Liver (tissue), 9 donors: ENCODE data around the gene PGC. TPM values are rescaled to one million over a fixed set of nuclear protein-coding genes. Genes with fewer than 3 reads are reported as not detected.

ENCODE experiments used
- DNase-seq: peaks from one replicate; pipeline ENCODE4 v3.0.0-alpha.2; 2017; ENCODE audit warnings: low spot score
- H3K27ac ChIP-seq, 2 donors: one replicate each; pipeline ENCODE4 v1.7.0; 2013; ENCODE audit warnings: inconsistent platforms in 2 of 2, low read length in 2 of 2, control low read depth in 1 of 2, low read depth in 1 of 2, mild to moderate bottlenecking in 1 of 2
- H3K27me3 ChIP-seq, 4 donors: one replicate each; pipeline versions ENCODE4 v1.6.1 to v1.7.0; 2013; ENCODE audit warnings: low read length in 3 of 4, inconsistent platforms in 1 of 4, mild to moderate bottlenecking in 1 of 4, moderate library complexity in 1 of 4; ENCODE audit not compliant: control insufficient read depth in 4 of 4, insufficient read depth in 4 of 4
- H3K36me3 ChIP-seq, 4 donors: one replicate each; pipeline versions ENCODE4 v1.6.1 to v1.7.0; 2013; ENCODE audit warnings: low read length in 3 of 4, mild to moderate bottlenecking in 3 of 4, low read depth in 1 of 4, moderate library complexity in 1 of 4; ENCODE audit not compliant: control insufficient read depth in 4 of 4, insufficient read depth in 3 of 4
- H3K4me1 ChIP-seq, 4 donors: one replicate each; pipeline versions ENCODE4 v1.6.1 to v1.7.0; 2013; ENCODE audit warnings: low read length in 3 of 4, mild to moderate bottlenecking in 3 of 4, moderate library complexity in 1 of 4; ENCODE audit not compliant: control insufficient read depth in 4 of 4, insufficient read depth in 4 of 4
- H3K4me3 ChIP-seq, 3 donors: one replicate each; pipeline versions ENCODE4 v1.6.1 to v1.7.0; 2013; ENCODE audit warnings: low read length in 3 of 3, control low read depth in 1 of 3, low read depth in 1 of 3, mild to moderate bottlenecking in 1 of 3
- H3K9ac ChIP-seq, 2 donors: one replicate each; pipeline ENCODE4 v1.7.0; 2013; ENCODE audit warnings: low read length in 2 of 2, mild to moderate bottlenecking in 2 of 2, moderate library complexity in 2 of 2, control low read depth in 1 of 2, low read depth in 1 of 2
- H3K9me3 ChIP-seq, 4 donors: one replicate each; pipeline versions ENCODE4 v1.6.1 to v1.7.0; 2013; ENCODE audit warnings: low read length in 3 of 4; ENCODE audit not compliant: control insufficient read depth in 4 of 4
- EGR1 ChIP-seq, 2 donors: IDR thresholded peaks; 2 replicates each; pipeline ENCODE4 v1.6.1; 2016 to 2018; ENCODE audit warnings: antibody characterized with exemption in 2 of 2, low read depth in 2 of 2
- FOXA2 ChIP-seq: IDR thresholded peaks from 2 replicates; pipeline ENCODE4 v1.6.1; 2016; ENCODE audit warnings: antibody characterized with exemption
- GABPA ChIP-seq, 2 donors: IDR thresholded peaks in 1 of 2; conservative IDR thresholded peaks in 1 of 2; 2 replicates each; pipeline ENCODE4 v1.6.1; 2016; ENCODE audit warnings: antibody characterized with exemption in 2 of 2, mild to moderate bottlenecking in 1 of 2, moderate library complexity in 1 of 2
- HNF4A ChIP-seq, 2 donors: conservative IDR thresholded peaks; 2 replicates each; pipeline ENCODE4 v1.6.1; 2016; ENCODE audit warnings: antibody characterized with exemption in 2 of 2, mild to moderate bottlenecking in 2 of 2
- HNF4G ChIP-seq: IDR thresholded peaks from 2 replicates; pipeline ENCODE4 v1.6.1; 2016; ENCODE audit warnings: antibody characterized with exemption
- JUND ChIP-seq, 2 donors: IDR thresholded peaks; 2 replicates each; pipeline ENCODE4 v1.6.1; 2016; ENCODE audit warnings: antibody characterized with exemption in 2 of 2
- RXRA ChIP-seq, 2 donors: IDR thresholded peaks; 2 replicates each; pipeline ENCODE4 v1.6.1; 2017 to 2018; ENCODE audit warnings: antibody characterized with exemption in 2 of 2, mild to moderate bottlenecking in 1 of 2
- SP1 ChIP-seq: IDR thresholded peaks from 2 replicates; pipeline ENCODE4 v1.6.1; 2018; ENCODE audit warnings: antibody characterized with exemption, mild to moderate bottlenecking
- TAF1 ChIP-seq: conservative IDR thresholded peaks from 2 replicates; pipeline ENCODE4 v1.6.1; 2016; ENCODE audit warnings: antibody characterized with exemption, mild to moderate bottlenecking
- YY1 ChIP-seq: IDR thresholded peaks from 2 replicates; pipeline ENCODE4 v1.6.1; 2016; ENCODE audit warnings: antibody characterized with exemption, mild to moderate bottlenecking
- ZBTB33 ChIP-seq: IDR thresholded peaks from 2 replicates; pipeline ENCODE4 v1.6.1; 2016; ENCODE audit warnings: antibody characterized with exemption
- WGBS: extraction: QIAGEN DNeasy Blood & Tissue Kit; methylation state at CpG from one replicate; pipeline ENCODE4 v1.1.7; 2013; 5-methylcytosine and 5-hydroxymethylcytosine counted together
- polyA plus RNA-seq, 2 donors: library from polyadenylated mRNA; stranded (reverse) in 1 of 2; unstranded in 1 of 2; fragments of 200-250 nt in 1 of 2; fragments of >200 nt in 1 of 2; fragmentation: Nextera tagmentation in 1 of 2; extraction: Ambion mirVana in 1 of 2; gene quantifications; one replicate each; pipeline versions ENCODE4 v1.2.1 to v1.2.3, GENCODE V29; 2013 to 2015
- total RNA-seq, 2 donors: library from RNA; depleted of rRNA; stranded (reverse); fragments of >200 nt; gene quantifications; one replicate each; pipeline ENCODE4 v1.2.3, GENCODE V29; 2014
- TF ChIP-seq, protein P1 (sequence below): fragments of 150-350 bp; IDR thresholded peaks from 2 replicates; pipeline ENCODE4 v1.5.1; 2017; ENCODE audit warnings: improper control_type of control experiment, low read depth, low read length; ENCODE audit not compliant: missing input control
- TF ChIP-seq, protein P2 (sequence below): IDR thresholded peaks from 2 replicates; pipeline ENCODE4 v1.6.1; 2016; ENCODE audit warnings: antibody characterized with exemption
- TF ChIP-seq, protein P3 (sequence below): IDR thresholded peaks from 2 replicates; pipeline ENCODE4 v1.6.1; 2016; ENCODE audit warnings: antibody characterized with exemption, mild to moderate bottlenecking
- donor health status: healthy.
- donor health status: healthy.
- donor health status: healthy.
- donor health status: healthy.
- donor health status: healthy.

Gene PGC
- total and polyA plus RNA-seq, 4 donors: 0.05 to 0.18 TPM; not detected in 2

GRCh38 chr6:41691426-41692079, 55.6 kb downstream of the PGC start:
- Histone ChIP-seq H3K36me3 (peaks cover 0 to 21% (median 2%) of the 10 kb centered on the region in 4 donors), H3K9ac (no peak overlapping the region), H3K27ac (no peak overlapping the region), H3K9me3 (no peaks in the 10 kb centered on the region), H3K4me1 (no peaks in the 10 kb centered on the region), H3K27me3 (no peaks in the 10 kb centered on the region), H3K4me3 (no peak overlapping the region)
- TF ChIP-seq EGR1 (IDR thresholded peaks at IDR 0.05; ENCODE audit: low read depth in 2 of 2) (no peak), HNF4A (conservative IDR thresholded peaks at IDR 0.05) (no peak), RXRA (IDR thresholded peaks at IDR 0.05) (no peak), ZBTB33 (no peak), FOXA2 (no peak), GABPA (IDR thresholded peaks at IDR 0.05 in 1 of 2, conservative IDR thresholded peaks at IDR 0.05 in 1 of 2) (no peak), TAF1 (no peak), HNF4G (no peak), JUND (IDR thresholded peaks at IDR 0.05) (no peak), SP1 (no peak), YY1 (no peak)
- TF ChIP-seq, protein P1, sequence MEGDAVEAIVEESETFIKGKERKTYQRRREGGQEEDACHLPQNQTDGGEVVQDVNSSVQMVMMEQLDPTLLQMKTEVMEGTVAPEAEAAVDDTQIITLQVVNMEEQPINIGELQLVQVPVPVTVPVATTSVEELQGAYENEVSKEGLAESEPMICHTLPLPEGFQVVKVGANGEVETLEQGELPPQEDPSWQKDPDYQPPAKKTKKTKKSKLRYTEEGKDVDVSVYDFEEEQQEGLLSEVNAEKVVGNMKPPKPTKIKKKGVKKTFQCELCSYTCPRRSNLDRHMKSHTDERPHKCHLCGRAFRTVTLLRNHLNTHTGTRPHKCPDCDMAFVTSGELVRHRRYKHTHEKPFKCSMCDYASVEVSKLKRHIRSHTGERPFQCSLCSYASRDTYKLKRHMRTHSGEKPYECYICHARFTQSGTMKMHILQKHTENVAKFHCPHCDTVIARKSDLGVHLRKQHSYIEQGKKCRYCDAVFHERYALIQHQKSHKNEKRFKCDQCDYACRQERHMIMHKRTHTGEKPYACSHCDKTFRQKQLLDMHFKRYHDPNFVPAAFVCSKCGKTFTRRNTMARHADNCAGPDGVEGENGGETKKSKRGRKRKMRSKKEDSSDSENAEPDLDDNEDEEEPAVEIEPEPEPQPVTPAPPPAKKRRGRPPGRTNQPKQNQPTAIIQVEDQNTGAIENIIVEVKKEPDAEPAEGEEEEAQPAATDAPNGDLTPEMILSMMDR: no peak
- TF ChIP-seq, protein P2, sequence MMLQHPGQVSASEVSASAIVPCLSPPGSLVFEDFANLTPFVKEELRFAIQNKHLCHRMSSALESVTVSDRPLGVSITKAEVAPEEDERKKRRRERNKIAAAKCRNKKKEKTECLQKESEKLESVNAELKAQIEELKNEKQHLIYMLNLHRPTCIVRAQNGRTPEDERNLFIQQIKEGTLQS: no peak
- TF ChIP-seq, protein P3, sequence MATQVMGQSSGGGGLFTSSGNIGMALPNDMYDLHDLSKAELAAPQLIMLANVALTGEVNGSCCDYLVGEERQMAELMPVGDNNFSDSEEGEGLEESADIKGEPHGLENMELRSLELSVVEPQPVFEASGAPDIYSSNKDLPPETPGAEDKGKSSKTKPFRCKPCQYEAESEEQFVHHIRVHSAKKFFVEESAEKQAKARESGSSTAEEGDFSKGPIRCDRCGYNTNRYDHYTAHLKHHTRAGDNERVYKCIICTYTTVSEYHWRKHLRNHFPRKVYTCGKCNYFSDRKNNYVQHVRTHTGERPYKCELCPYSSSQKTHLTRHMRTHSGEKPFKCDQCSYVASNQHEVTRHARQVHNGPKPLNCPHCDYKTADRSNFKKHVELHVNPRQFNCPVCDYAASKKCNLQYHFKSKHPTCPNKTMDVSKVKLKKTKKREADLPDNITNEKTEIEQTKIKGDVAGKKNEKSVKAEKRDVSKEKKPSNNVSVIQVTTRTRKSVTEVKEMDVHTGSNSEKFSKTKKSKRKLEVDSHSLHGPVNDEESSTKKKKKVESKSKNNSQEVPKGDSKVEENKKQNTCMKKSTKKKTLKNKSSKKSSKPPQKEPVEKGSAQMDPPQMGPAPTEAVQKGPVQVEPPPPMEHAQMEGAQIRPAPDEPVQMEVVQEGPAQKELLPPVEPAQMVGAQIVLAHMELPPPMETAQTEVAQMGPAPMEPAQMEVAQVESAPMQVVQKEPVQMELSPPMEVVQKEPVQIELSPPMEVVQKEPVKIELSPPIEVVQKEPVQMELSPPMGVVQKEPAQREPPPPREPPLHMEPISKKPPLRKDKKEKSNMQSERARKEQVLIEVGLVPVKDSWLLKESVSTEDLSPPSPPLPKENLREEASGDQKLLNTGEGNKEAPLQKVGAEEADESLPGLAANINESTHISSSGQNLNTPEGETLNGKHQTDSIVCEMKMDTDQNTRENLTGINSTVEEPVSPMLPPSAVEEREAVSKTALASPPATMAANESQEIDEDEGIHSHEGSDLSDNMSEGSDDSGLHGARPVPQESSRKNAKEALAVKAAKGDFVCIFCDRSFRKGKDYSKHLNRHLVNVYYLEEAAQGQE: no peak
- 92% methylated on average over 8 of the region's 8 CpGs for WGBS
- DNase-seq: no peak
